ENCODE data around the gene UBASH3A.

DNA sequence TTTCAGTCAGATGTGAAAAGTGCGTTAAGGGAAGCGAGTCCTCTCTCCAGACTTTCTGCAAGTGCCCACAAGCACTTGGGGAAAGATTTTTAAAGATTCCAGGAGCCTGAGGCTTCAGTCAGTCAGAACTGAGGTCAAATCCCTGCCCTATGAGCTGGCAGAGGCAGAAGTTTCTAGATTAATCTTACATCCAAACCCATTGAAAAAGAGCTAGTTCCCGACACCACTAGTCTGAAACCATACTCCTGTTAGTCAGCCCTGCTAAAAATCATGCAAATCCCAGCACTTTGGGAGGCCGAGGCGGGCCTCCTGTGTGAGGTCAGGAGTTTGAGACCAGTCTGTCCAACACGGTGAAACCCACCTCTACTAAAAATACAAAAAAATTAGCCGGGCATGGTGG lies 71.3 kb downstream of the UBASH3A start:
- TF ChIP-seq, protein P1, sequence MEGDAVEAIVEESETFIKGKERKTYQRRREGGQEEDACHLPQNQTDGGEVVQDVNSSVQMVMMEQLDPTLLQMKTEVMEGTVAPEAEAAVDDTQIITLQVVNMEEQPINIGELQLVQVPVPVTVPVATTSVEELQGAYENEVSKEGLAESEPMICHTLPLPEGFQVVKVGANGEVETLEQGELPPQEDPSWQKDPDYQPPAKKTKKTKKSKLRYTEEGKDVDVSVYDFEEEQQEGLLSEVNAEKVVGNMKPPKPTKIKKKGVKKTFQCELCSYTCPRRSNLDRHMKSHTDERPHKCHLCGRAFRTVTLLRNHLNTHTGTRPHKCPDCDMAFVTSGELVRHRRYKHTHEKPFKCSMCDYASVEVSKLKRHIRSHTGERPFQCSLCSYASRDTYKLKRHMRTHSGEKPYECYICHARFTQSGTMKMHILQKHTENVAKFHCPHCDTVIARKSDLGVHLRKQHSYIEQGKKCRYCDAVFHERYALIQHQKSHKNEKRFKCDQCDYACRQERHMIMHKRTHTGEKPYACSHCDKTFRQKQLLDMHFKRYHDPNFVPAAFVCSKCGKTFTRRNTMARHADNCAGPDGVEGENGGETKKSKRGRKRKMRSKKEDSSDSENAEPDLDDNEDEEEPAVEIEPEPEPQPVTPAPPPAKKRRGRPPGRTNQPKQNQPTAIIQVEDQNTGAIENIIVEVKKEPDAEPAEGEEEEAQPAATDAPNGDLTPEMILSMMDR (IDR thresholded peaks at IDR 0.05), result no peak
- no peak for TF ChIP-seq POLR2A (IDR thresholded peaks at IDR 0.05)
